GM19468 (cell line): ENCODE results near the gene UBE2E2.

Experiments
- ATAC-seq: cut with Tn5 transposase; IDR thresholded peaks from one replicate; pipeline ENCODE4 v1.9.1; 2021; ENCODE audit warnings: mild to moderate bottlenecking, moderate library complexity, moderate number of reproducible peaks; ENCODE audit not compliant: unreplicated experiment; ENCODE audit errors: extremely low read depth

The UBE2E2 gene

GRCh38 chr3:23271876-23272741 is 69.0 kb downstream of the UBE2E2 start:
- ATAC-seq: no peak

- ATAC-seq: no peak
Observed at GRCh38 chr3:23272820-23273219, 69.7 kb downstream of the UBE2E2 start.

GRCh38 chr3:23275061-23275460 is 71.9 kb downstream of the UBE2E2 start:
- ATAC-seq: no peak

- ATAC-seq: no peak
Observed at GRCh38 chr3:23275814-23276213, 72.7 kb downstream of the UBE2E2 start.

- ATAC-seq: no peak
Observed at GRCh38 chr3:23276913-23277658, 74.0 kb downstream of the UBE2E2 start.

- no peak for ATAC-seq
Observed at GRCh38 chr3:23277688-23278087, 74.6 kb downstream of the UBE2E2 start.

GRCh38 chr3:23283625-23284024 is 80.5 kb downstream of the UBE2E2 start:
- no peak for ATAC-seq

GRCh38 chr3:23288286-23288685 is 85.2 kb downstream of the UBE2E2 start:
- ATAC-seq: no peak

GRCh38 chr3:23288715-23289114 is 85.6 kb downstream of the UBE2E2 start:
- no peak for ATAC-seq

- no peak for ATAC-seq
Observed at GRCh38 chr3:23292432-23292831, 89.3 kb downstream of the UBE2E2 start.

GRCh38 chr3:23294770-23295387 is 91.8 kb downstream of the UBE2E2 start:
- no peak for ATAC-seq

GRCh38 chr3:23301819-23302218 is 98.7 kb downstream of the UBE2E2 start:
- ATAC-seq: no peak

- no peak for ATAC-seq
Observed at GRCh38 chr3:23302271-23302670, 99.1 kb downstream of the UBE2E2 start.

- ATAC-seq: no peak
Observed at GRCh38 chr3:23303601-23304217, 100.6 kb downstream of the UBE2E2 start.

- ATAC-seq: no peak
Observed at GRCh38 chr3:23304424-23304823, 101.3 kb downstream of the UBE2E2 start.

- ATAC-seq: no peak
Observed at GRCh38 chr3:23308986-23309625, 106.0 kb downstream of the UBE2E2 start.

GRCh38 chr3:23312866-23313265 is 109.7 kb downstream of the UBE2E2 start:
- no peak for ATAC-seq

GRCh38 chr3:23314981-23315762 is 112.0 kb downstream of the UBE2E2 start:
- ATAC-seq: no peak

- ATAC-seq: no peak
Observed at GRCh38 chr3:23316924-23317323, 113.8 kb downstream of the UBE2E2 start.
